GM21367 (cell line): ENCODE data around the gene DHX29.
A peak's percentile ranks its signal among the peaks of the same experiment; 100 is the strongest.

Source experiments
- ATAC-seq: cut with Tn5 transposase; IDR thresholded peaks from one replicate; pipeline ENCODE4 v1.9.1; 2021; ENCODE audit not compliant: unreplicated experiment

DHX29 gene, protein sequence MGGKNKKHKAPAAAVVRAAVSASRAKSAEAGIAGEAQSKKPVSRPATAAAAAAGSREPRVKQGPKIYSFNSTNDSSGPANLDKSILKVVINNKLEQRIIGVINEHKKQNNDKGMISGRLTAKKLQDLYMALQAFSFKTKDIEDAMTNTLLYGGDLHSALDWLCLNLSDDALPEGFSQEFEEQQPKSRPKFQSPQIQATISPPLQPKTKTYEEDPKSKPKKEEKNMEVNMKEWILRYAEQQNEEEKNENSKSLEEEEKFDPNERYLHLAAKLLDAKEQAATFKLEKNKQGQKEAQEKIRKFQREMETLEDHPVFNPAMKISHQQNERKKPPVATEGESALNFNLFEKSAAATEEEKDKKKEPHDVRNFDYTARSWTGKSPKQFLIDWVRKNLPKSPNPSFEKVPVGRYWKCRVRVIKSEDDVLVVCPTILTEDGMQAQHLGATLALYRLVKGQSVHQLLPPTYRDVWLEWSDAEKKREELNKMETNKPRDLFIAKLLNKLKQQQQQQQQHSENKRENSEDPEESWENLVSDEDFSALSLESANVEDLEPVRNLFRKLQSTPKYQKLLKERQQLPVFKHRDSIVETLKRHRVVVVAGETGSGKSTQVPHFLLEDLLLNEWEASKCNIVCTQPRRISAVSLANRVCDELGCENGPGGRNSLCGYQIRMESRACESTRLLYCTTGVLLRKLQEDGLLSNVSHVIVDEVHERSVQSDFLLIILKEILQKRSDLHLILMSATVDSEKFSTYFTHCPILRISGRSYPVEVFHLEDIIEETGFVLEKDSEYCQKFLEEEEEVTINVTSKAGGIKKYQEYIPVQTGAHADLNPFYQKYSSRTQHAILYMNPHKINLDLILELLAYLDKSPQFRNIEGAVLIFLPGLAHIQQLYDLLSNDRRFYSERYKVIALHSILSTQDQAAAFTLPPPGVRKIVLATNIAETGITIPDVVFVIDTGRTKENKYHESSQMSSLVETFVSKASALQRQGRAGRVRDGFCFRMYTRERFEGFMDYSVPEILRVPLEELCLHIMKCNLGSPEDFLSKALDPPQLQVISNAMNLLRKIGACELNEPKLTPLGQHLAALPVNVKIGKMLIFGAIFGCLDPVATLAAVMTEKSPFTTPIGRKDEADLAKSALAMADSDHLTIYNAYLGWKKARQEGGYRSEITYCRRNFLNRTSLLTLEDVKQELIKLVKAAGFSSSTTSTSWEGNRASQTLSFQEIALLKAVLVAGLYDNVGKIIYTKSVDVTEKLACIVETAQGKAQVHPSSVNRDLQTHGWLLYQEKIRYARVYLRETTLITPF (N-terminal part only)

DNA sequence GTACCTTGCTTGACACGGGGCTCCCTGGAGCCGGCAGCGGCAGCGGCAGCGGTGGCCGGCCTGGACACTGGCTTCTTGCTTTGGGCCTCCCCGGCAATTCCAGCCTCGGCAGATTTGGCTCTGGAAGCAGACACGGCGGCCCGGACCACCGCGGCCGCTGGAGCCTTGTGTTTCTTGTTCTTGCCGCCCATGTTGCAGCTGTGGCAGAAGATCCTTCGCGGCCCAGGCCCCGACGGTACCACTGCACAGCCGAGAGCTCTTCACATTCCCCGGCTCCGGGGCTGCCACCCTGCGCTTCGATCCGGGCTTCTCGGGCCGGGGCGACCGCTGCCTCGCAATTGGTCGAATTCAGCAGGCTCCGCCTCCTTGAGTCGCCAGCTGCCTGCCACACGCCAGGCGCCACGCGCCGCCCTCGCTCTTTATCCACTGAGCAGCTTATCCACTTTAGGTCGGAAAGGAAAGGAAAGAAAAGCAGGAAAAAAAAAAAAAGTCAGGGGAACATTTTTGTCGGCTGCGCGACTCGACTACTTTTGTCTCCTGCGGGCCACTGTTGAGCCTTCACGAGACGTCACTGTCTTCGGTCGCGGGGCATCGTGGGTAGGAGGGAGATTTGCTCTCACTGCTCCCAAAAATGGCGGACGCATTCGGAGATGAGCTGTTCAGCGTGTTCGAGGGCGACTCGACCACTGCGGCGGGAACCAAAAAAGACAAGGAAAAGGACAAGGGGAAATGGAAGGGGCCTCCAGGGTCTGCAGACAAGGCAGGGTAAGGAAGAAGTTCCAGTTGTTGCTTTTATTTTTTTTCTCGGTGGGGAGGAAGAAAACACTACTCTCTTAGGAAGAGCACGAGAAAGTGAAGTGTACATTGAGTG lies at the start of gene DHX29, which contains the start of gene MTREX:
Gene DHX29, minus strand, starts transcription at position 312 of the 871 bp plus-strand sequence. Its CDS starts 121 bp downstream, at position 191.
Gene MTREX, plus strand, starts transcription at position 607 of the 871 bp plus-strand sequence. Its CDS starts 25 bp downstream, at position 632.
- ATAC-seq = peak; percentile 84

DNA sequence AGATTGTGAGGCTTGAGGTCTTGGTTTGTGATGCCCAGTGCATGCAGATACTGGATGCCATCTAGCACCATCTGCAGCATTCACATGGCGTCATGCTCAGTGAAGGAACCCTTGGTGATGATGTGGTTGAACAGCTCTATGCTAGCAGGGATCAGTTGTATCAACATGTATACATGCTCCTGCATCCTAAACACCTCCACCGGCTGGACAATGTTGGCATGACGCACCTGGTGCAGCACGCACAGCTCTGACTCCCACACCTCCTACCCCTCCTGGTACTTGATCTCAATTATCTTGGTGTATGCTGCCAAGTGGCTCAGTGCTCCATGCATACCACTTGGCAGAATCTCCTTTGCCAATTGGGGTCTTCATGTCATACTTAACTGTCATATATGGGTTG lies 49.4 kb upstream of the DHX29 start:
- no peak for ATAC-seq

DNA sequence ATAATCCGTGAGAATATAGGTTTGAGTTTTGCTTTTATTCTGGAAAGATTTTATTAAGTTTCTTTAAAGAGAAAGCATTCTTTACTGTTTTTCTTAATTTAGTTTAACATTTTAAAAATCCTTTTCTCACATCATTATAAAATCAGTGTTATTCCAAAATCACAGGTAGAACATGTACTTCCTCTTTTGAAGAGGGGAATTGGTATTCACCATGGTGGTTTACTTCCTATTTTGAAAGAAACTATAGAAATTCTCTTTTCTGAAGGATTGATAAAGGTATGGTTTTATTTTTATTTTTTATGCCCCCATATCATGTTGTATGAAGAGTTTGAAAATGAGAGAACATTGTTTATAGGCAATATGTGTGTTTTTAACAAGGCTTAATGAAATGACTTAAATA lies 43.3 kb upstream of the DHX29 start:
- no peak for ATAC-seq

DNA sequence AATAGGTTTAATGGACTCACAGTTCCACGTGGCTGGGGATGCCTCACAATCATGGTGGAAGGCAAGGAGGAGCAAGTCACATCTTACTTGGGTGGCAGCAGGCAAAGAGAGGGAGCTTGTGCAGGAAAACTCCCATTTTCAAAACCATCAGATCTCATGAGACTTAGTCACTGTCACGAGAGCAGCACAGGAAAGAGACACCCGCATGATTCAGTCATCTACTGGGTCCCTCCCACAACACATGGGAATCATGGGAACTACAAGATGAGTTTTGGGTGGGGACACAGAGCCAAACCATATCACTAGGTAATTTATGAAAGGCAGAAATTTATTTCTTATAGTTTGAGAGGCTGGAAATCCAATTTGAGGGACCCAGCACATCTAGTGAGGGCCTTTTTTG lies 40.3 kb upstream of the DHX29 start:
- ATAC-seq = no peak

DNA sequence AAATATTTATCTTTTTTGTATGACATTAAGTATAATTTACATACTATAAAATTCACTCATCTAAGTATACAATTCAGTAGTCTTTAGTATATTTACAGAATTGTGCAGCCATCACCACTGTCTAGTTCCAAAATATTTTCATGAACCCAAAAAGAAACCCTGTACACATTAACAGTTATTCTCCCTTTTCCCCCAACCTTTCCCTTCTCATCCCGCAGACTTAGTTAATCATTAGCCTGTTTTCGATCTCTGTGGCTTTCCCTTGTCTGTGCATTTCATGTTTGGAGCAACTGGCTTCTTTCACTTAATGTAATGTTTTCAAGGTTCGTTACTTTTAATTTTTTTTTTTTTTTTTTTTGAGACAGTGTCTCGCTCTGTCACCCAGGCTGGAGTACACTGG lies 37.8 kb upstream of the DHX29 start:
- ATAC-seq = no peak

DNA sequence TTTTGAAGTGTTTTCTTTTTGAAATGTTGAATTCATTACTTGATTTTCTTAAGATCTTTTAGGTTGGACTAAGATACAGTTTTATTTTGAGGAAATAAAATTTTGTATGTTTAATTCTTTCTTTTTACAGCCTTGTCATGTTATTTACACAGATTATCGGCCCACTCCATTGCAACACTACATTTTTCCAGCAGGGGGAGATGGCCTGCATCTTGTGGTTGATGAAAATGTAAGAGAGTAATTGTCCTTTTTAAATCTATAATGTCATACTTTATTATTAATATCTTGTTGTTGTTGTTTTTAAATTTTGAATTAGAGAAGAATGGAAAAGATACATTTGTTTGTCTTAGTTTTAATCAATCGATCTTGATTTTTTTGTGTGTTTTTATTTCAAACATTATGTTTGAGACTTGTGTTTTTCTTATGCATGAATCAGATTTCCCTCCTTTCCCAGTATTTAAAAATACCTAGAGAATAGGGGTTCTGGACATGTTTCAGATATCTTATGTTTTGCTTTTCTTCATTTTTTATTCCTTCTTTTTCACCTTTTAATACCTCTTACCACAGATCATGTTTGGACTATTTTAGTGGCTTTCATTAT lies 37.0 kb upstream of the DHX29 start:
- no peak for ATAC-seq

DNA sequence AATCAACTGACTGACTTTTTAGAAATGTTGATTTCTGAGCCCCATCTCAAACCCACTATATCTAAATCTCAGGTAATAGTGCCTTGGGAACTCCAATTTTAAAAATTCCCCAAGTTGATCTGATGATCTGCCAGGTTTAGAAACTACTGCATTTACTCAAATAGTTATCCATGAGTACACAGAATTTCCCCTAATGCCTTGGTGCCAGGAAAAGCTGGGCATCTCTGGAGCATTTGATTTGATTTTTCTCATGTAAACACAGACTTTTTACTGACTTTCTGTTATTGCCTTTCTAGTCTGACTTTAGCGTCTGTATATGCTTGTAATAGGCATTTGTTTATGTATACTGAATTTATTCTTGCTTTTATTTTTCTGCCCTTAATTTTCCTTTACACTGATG lies 36.1 kb upstream of the DHX29 start:
- ATAC-seq = no peak

DNA sequence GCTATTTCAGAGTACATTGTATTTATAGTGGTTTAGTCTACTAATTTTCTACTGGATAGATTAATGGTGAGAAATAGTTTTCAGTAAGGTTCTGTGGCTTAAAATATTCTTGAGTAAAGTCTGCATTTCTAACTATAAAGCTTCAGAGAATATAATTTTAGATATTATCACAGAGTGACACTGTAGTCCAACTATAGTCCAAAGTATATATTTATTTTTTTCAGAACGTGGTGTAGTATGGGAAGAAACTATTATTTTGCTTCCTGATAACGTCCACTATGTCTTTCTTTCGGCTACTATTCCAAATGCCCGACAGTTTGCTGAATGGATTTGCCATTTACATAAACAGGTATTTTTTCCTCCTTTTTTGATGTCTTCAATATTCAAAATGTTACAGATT lies 35.6 kb upstream of the DHX29 start:
- ATAC-seq = no peak

DNA sequence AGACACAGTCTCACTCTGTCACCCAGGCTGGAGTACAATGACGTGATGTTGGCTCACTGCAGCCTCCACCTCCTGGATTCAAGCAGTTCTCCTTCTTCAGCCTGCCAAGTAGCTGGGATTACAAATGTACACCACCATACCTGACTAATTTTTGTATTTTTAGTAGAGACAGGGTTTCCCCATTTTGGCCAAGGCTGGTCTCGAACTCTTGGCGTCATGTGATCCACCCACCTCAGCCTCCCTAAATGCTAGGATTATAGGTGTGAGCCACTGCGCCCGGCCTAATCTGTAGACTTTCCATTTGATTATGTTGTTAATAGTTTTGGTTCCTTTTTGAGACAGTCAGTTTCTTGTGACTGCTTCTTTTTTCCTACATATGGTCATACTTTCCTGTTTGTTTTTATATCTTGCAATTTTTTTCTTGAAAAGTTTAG lies 31.3 kb upstream of the DHX29 start:
- peak; percentile 68 for ATAC-seq

DNA sequence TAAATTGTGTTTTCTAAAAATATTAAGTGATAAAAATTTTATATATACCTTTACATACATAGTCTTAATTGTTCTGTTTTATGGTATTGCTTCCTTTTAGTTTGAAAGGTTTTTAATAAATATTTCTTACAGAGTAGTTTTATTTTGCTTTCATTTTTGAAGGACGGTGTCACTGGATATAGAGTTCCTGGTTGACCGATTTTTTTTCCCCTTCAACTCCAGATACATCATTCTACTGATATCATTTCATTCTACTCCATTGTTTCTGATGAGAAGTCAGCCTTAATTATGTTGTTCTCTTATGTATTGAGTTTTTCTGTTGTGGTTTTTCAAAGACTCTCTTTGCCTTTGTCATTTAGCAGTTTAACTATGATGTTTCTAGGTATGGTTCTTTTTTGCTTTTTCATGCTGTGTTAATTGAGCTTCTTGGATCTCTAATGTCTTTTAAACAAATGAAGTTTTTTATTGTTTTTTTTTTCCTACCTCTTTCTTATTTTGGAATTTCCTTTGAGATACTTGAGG lies 30.7 kb upstream of the DHX29 start:
- no peak for ATAC-seq

DNA sequence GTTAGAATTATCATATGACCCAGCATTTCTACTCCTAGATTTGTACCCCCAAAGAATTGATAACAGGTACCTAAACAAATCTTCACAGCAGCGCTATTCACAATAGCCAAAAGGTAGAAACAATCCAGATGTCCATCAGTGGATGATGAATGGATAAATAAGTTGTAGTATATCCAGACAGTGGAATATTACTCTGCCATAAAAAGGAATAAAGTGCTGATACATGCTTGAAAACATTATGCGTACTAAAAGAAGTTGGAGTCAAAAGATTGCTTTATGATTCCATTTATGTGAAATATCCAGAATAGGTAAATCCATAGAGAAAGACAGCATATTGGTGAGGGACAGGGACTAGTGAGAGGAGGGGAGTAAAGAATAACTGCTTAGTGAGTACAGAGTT lies 26.3 kb upstream of the DHX29 start:
- ATAC-seq = no peak

DNA sequence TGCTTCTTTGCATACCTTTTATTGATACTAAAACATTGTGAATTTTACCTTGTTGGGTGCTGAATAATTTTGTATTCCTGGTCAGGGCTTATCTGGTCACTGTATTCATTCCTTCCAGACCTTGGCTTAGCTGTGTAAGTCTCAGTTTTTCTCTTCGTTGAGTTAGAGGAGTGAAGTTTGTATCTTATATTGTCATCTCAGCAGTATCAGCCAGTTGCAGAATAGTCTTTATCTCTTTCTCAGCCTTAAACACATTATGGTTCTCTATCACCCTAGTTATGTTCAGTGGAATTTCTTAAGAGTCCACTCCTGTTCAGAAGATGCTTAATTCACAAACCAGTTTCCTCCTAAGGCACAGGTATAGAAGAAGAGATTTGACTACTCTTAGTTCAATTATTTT lies 25.5 kb upstream of the DHX29 start:
- no peak for ATAC-seq

DNA sequence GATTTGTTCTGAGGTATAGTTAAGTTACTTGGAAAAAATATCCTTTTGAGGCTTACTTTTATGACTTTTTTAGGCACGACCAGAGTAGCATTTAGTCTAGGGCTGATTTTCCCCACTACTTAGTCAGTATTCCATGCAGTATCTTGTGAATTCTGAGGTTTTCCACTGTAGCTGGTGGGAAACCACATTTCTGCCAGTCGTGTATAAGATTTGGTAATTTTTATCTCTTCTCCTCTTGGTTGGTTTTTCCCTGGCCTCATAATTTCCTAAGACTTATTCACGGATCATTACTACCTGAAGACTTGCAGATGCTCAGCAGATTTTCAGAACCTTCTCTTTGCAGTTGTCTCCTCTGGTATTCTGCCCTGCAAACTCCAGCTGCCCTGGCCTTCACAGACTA lies 23.8 kb upstream of the DHX29 start:
- no peak for ATAC-seq

DNA sequence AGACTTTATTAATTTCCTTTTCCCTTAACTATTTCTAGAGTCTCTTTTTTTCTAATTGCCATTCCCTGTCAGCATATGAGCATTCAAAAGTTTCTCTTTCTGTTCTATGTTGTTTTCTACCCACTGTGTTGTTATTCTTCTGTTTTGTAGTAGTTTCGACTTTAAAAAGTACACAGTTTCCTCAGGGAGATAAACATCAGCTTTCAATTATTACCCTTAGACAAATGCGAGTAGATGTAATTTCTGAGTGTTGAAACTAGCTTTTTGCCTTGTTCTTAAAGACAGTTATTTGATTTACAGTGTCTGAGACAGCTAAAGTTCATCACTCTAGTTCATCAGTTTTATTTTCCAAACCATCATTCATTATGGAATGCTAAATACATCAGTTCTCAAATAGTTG lies 19.8 kb upstream of the DHX29 start:
- no peak for ATAC-seq

DNA sequence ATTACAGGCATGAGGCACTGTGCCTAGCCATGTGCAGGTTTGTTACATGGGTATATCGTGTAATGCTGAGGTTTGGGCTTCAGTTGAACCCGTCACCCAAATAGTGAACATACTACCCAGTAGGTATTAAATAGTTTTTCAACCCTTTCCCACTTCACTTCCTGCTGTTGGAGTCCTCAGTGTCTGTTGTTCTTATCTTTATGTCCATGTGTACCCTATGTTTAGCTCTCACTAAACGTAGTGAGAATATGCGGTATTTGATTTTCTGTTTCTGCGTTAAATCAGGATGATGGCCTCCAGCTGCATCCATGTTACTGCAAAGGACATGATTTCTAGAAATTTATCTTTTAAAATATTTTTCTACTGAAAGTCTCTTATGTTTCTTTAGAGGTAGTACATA lies 18.1 kb upstream of the DHX29 start:
- no peak for ATAC-seq

DNA sequence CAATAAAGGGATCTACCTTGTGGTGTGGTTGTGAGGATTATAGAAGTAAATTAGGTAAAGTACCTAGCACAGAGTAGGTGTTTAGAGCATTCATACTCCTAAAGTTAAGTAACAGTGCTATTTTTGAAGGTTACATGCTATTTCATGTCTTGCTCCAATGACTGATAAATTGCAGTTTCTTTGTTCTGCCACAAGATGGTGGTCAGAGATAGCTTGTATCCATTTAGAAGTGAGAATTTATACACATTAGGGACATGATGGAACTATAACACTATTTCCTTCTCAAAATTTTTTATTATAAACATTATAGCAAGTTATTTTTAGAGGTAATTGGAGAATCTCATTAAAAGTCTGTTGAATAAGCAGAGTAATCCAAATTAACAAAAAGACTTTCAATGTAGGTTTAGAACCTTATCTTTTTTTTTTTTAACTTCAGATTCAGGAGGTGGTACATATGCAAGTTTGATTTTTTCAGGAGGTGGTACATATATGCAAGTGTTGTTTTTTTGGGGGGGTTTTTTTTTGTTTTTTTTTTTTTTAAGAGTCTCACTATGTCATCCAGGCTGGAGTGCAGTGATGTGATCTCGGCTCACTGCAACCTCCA lies 17.4 kb upstream of the DHX29 start:
- ATAC-seq = no peak

DNA sequence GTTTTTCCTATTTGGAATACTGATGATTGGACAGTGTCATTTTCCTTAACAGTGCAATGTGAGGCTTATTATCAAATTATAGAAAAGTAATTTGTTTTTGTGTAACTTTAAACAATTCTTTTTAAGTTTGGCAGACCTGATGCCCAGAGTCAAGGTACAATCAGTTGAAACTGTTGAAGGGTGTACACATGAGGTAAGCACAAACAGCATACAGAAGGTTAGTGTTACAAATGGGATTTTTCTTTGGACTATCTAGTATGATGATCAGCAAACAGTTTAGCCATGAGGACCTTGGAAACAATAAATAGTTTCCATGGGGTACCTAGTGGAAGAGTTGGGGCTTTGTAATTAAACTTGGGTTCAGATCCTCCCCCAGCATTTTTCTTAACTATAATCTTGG lies 16.5 kb upstream of the DHX29 start:
- ATAC-seq = no peak

DNA sequence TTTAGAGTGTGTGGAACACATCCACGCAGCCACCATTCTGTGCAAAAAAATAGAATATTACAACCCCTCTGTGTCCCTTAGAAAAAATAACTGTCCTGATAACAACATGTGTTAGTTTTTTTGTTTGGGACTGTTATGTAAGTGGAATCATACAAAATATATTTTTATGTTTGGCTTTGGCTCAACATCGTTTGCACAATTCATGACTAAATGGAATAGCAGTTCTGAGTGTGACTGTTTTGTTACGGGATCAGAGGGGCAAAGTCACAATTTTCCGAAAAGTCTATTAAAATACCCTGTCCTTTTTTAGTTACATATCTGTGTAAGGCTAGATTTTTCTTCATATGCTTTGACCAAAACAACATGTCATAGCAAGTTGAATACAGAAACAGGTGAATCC lies 13.1 kb upstream of the DHX29 start:
- no peak for ATAC-seq

DNA sequence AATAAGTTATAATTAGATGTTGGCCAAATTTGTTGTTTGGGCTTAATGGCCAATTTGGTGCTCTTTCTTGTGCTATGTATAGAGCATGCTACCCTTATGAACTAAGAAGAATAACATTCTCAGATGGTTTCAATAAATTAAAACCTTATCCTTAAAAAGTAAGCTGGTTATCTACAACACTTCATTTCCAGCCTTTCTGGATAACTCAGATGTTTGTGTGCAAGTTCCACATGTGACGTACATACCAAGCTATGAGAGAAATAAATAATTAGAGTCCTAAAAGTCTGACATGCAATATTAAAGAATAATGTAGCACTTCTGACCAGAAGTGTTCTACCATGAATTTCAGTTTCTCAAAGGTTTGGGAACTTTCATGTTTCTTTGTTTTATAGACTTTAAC lies 12.0 kb upstream of the DHX29 start:
- ATAC-seq = no peak
